ENCODE results near the gene NUCKS1.

Gene NUCKS1

GRCh38 chr1:205769641-205770365 is 19.8 kb upstream of the NUCKS1 start:
- no peak for DNase-seq

GRCh38 chr1:205767248-205767647 is 17.3 kb upstream of the NUCKS1 start:
- no peak for DNase-seq

GRCh38 chr1:205766570-205766969 is 16.6 kb upstream of the NUCKS1 start:
- DNase-seq: no peak

- DNase-seq: no peak
These were observed 16.1 kb upstream of the NUCKS1 start for GRCh38 chr1:205766038-205766437.

GRCh38 chr1:205764578-205764977 is 14.6 kb upstream of the NUCKS1 start:
- no peak for DNase-seq

GRCh38 chr1:205763980-205764379 is 14.0 kb upstream of the NUCKS1 start:
- DNase-seq: no peak

- DNase-seq: no peak
These were observed 10.6 kb upstream of the NUCKS1 start for GRCh38 chr1:205760606-205761005.

- DNase-seq: no peak
These were observed 6.6 kb upstream of the NUCKS1 start for GRCh38 chr1:205756552-205756951.

GRCh38 chr1:205754857-205755256 is 4.9 kb upstream of the NUCKS1 start:
- DNase-seq: no peak

- DNase-seq: peak; percentile 15
These were observed 1.2 kb upstream of the NUCKS1 start for GRCh38 chr1:205751036-205751651.

GRCh38 chr1:205749234-205750137 is 496 bp downstream of the NUCKS1 start:
- peak; percentile 91 for DNase-seq

GRCh38 chr1:205748403-205749233 is 1.4 kb downstream of the NUCKS1 start:
- DNase-seq: no peak

GRCh38 chr1:205746757-205747412 is 3.1 kb downstream of the NUCKS1 start:
- DNase-seq: no peak

GRCh38 chr1:205744403-205744802 is 5.6 kb downstream of the NUCKS1 start:
- DNase-seq: no peak

- no peak for DNase-seq
These were observed 6.0 kb downstream of the NUCKS1 start for GRCh38 chr1:205743977-205744376.

- no peak for DNase-seq
These were observed 8.3 kb downstream of the NUCKS1 start for GRCh38 chr1:205741681-205742080.

- no peak for DNase-seq
These were observed 10.4 kb downstream of the NUCKS1 start for GRCh38 chr1:205739348-205740160.

GRCh38 chr1:205735218-205735617 is 14.8 kb downstream of the NUCKS1 start:
- DNase-seq: no peak

GRCh38 chr1:205733438-205734175 is 16.4 kb downstream of the NUCKS1 start:
- DNase-seq: no peak

GRCh38 chr1:205729945-205730610 is 19.9 kb downstream of the NUCKS1 start:
- DNase-seq: no peak
